GM19467 (cell line): ENCODE data around the gene SEPHS2.
"Not testable (repeated sequence)": the region's sequence is repeated elsewhere in the genome, so short reads cannot be mapped to it uniquely, and the experiment has no call there.

Experiments
- ATAC-seq: cut with Tn5 transposase; IDR thresholded peaks from one replicate; pipeline ENCODE4 v1.9.1; 2021; ENCODE audit warnings: mild to moderate bottlenecking, moderate library complexity; ENCODE audit not compliant: unreplicated experiment

Gene SEPHS2

GRCh38 chr16:30445408-30446202 lies at the start of gene SEPHS2:
SEPHS2 (minus strand) TSS chr16:30445874; CDS start chr16:30445727, 147 bp downstream.
- peak; percentile 67 for ATAC-seq

- no peak for ATAC-seq
These were observed 49.0 kb upstream of the SEPHS2 start for GRCh38 chr16:30494709-30495108.

- no peak for ATAC-seq
These were observed 48.3 kb upstream of the SEPHS2 start for GRCh38 chr16:30493941-30494488.

GRCh38 chr16:30491744-30492308 lies 46.2 kb upstream of the SEPHS2 start:
- no peak for ATAC-seq

GRCh38 chr16:30491229-30491628 lies 45.6 kb upstream of the SEPHS2 start:
- no peak for ATAC-seq

GRCh38 chr16:30490210-30490609 lies 44.5 kb upstream of the SEPHS2 start:
- no peak for ATAC-seq

GRCh38 chr16:30488764-30489605 lies 43.3 kb upstream of the SEPHS2 start:
- no peak for ATAC-seq

- ATAC-seq, result no peak
These were observed 40.3 kb upstream of the SEPHS2 start for GRCh38 chr16:30485818-30486436.

GRCh38 chr16:30484887-30485286 lies 39.2 kb upstream of the SEPHS2 start:
- no peak for ATAC-seq

- ATAC-seq, result no peak
These were observed 36.7 kb upstream of the SEPHS2 start for GRCh38 chr16:30482366-30482765.

- ATAC-seq, result no peak
These were observed 35.7 kb upstream of the SEPHS2 start for GRCh38 chr16:30481381-30481780.

- ATAC-seq, result no peak
These were observed 33.2 kb upstream of the SEPHS2 start for GRCh38 chr16:30478766-30479478.

- ATAC-seq, result not testable (repeated sequence)
These were observed 32.1 kb upstream of the SEPHS2 start for GRCh38 chr16:30477773-30478172.

GRCh38 chr16:30476991-30477390 lies 31.3 kb upstream of the SEPHS2 start:
- no peak for ATAC-seq

- no peak for ATAC-seq
These were observed 29.0 kb upstream of the SEPHS2 start for GRCh38 chr16:30474684-30475083.

- ATAC-seq, result no peak
These were observed 28.4 kb upstream of the SEPHS2 start for GRCh38 chr16:30474074-30474452.

- no peak for ATAC-seq
These were observed 27.8 kb upstream of the SEPHS2 start for GRCh38 chr16:30473231-30474073.

- ATAC-seq, result peak; percentile 52
These were observed 26.8 kb upstream of the SEPHS2 start, which contains the start of gene ITGAL for GRCh38 chr16:30472328-30472942. ITGAL (plus strand) TSS chr16:30472742; CDS start chr16:30472838, 96 bp downstream.

- ATAC-seq, result no peak
These were observed 24.9 kb upstream of the SEPHS2 start for GRCh38 chr16:30470632-30470995.
